Activated CD4-positive, alpha-beta T cell treated with anti-CD3 and anti-CD28 coated beads for 1 hour (primary cell): ENCODE results near the gene RSPRY1.

Experiments used
- DNase-seq: peaks from one replicate; pipeline ENCODE4 v3.0.0-alpha.2; 2020

RSPRY1 gene

GRCh38 chr16:57152096-57153093 is 33.7 kb upstream of the RSPRY1 start:
- DNase-seq: no peak

DNA sequence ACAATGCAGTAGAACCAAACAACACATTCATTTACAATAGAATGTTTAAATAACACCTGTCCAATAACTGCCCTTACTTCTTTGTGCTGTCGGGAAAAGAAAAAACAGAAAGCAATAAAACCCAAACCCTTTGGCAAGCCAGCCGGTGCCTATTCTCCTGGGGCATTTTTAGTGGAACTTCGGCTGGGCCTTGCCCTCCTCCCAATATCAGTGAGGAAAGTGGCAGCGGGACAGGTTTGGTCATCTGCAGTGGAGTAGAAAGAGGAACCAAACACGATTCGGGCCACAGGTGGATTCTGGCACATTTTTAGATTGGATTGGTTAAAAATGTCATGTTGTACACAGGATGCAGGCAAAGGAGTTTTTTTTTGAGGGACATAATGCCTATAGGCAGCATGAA is 32.3 kb upstream of the RSPRY1 start:
- DNase-seq: no peak

DNA sequence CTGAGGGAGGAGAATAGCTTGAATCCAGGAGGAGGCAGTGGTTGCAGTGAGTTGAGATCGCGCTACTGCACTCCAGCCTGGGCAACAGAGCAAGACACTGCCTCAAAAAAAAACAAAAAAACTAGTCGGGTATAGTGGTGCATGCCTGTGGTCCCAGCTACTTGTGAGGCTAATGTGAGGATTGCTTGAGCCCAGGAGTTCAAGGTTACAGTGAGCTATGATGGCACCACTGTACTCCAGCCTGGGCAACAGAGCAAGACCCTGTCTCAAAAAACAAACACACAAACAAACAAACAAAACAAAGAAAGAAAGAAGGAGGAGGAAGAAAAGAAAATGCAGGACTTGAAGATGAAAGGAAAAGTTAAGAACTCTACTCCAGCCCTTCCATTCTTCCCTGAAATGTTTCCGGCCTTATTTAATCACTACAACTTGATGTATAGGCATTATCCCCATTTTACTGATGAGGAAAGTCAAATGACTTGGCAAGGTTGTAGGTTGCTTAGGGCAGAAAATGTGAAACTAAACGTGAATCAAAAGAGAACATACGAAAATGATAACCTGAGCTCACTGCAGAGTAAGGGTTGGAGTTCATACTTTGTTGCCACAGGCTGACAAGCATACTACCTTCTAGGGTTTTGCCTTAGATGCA is 30.3 kb upstream of the RSPRY1 start:
- DNase-seq: no peak

DNA sequence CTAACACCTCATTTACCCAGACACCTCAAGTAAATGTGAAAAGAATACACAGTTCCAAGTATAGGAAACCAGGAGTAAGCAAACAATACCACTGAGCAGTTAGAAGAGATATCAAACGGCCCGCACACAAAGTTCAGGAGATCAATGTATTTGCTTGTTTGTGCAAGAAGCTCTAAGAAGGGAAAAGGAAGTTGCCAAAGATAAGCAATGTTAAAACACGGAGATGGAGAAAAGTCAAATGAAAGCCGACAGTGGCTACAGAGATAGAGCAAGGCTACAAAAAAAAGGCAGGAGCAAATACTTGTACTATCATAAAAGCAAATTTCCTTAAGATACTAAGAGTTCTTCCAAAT is 29.8 kb upstream of the RSPRY1 start:
- no peak for DNase-seq

DNA sequence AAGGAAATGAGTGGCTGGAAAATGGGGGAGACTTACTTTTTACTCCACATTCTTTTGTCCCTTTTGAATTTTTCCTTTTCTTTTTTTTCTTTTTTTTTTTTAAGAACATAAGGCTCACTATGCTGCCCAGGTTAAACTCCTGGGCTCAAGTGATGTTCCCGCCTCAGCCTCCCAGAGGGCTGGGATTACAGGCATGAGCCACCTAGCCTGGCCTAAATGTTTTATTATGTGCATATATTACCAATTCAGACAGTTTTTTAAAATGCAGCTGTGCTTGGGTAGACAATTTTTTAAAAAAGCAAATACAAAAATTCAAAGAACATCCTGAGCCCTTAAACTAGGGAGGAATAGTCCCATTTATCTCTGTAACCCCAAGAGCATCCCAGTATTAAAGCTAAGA is 28.6 kb upstream of the RSPRY1 start:
- DNase-seq: no peak

DNA sequence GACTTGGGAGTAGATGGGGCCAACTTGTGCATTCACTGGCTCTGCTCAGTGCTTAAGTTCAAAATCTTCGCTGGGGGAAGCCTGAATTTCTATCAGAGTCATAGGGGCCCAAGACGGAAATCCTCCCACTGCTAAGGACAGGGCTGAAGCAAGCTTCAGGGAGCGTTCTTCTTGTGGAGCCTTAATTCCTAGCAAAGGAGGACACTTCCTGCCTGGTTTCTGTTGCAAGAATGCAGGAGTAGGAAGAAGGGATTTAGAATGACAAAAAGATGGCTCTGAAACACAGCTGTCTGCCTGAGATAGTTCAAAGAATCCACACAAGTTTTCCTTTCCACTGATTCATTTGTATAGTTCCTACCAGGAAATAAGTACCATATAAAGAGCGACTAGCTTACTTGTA is 26.7 kb upstream of the RSPRY1 start:
- DNase-seq: no peak

DNA sequence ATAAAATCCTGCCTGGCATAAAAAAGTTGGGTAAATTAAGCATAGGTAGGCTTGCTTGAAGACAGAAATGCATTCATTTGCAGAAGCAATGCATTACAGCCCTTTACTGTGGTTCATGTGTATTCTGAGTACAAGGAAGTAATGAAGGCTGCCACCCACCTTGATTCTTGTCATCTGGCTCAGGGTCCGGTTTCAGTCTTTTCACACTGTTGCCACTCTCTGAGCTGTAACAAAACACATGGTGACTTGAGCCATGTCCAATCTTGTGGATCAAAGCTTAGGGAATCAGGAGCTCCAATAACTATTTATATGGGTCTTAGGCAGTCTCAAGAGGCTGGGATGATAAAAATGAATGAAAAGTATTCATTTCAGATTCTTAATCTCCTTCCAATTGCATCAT is 22.3 kb upstream of the RSPRY1 start:
- no peak for DNase-seq

- DNase-seq: no peak
Observed at GRCh38 chr16:57165483-57165882, 20.6 kb upstream of the RSPRY1 start.

- no peak for DNase-seq
Observed at GRCh38 chr16:57165938-57166337, 20.2 kb upstream of the RSPRY1 start.

DNA sequence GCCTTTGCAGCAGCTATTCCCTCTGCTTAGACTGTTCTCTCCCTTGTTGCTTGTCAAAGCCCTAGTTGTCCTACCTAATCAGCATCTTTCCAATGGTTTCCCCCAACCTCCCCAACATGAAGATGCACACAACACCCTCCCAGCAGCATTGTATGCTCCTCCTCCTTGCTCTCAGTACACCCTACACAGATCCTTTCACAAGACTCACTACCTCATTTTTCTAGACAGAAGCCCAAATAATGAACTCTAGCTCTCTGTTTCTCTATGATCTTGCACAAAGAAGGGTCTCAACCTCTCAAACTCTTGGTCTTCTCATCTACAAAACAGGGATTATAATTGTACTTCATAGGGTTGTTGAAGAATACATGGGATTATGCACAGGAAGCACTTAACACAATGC is 19.7 kb upstream of the RSPRY1 start:
- no peak for DNase-seq

GRCh38 chr16:57166951-57167350 is 19.2 kb upstream of the RSPRY1 start:
- DNase-seq: no peak

DNA sequence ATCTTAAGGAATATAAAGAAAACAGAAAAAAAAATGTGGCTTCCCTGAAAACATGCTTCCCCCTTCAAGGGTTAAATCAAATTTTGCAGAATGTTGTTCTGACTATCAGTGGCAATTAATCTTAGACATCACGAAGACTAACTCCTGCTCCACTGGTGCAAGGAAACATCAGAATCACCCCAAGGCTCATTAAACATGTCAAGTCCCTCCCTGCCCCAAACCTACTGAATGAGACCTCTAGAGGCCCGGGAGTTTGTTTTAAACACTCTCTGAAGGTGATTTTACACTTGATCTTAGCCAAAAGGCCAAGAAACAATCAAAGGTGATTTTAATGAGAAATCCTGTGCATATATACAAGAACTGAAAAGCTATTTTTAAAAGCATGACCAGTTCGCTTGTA is 18.6 kb upstream of the RSPRY1 start:
- no peak for DNase-seq

DNA sequence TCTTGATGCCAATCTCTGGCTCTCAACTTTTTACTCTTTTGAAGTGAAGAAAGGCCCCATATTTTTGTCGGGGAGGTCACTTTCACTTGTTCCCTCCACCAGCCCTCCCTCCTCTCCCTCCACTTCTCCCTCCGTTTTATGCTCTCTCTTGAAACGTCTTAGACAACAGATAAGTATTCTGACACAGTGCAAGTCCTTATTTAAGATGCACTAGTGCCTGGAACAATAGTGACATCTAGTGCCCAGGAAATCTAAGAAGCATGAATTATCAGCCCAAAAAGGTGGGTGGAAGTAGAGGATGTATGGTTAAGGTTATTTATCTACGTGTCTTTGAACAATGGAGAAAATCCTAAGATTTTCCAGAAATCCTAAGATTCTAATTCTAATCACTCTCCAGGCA is 18.2 kb upstream of the RSPRY1 start:
- DNase-seq: no peak

GRCh38 chr16:57169327-57169726 is 16.8 kb upstream of the RSPRY1 start:
- DNase-seq: no peak

DNA sequence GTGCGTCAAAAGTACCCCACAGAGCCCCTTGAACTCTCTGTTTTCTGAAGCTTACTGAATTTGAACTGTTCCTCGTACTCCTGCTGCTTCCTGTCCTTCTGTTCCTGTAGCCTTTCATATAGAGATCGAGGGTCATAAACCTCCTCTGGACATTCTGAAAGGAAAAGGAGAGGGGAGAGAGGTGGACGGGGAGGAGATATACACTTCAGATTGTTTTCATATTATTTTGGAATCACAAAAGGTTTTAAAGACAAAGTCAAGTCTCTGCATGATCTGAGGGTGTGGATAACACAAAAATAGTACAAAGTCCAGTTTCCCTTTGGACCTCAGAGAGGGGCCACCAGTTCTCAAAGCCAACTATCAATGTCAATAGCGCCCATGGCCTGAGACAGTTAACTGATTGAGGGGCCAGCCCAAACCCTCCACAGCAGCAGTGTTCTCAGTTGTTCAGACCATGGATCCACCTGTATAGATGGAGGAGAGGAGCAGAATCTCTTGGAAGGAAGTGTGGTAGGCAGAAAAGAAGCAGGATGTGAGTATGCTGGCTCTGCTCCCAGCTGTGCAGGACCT is 13.3 kb upstream of the RSPRY1 start:
- DNase-seq: no peak

DNA sequence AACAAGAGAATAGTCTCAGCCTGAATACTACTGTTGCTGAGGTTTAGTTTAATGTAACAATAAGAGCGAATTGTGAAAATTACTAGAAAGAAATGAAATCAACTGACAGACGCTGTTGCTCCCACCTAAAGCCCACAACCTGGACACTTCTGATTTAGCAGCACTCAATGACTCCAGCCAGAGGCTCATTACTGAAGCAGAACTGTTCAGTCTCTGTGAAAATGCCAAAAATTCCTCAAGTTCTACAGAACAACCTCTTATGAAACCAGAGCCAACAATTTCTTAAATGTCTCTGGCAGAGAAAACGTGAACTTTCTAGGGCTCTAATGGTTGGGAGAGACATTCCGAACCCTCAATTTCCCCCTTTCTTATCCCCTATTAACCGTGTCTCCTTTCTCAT is 10.2 kb upstream of the RSPRY1 start:
- DNase-seq: no peak

GRCh38 chr16:57178196-57178595 is 7.9 kb upstream of the RSPRY1 start:
- DNase-seq: no peak

- DNase-seq: no peak
Observed at GRCh38 chr16:57178793-57179212, 7.3 kb upstream of the RSPRY1 start.

- DNase-seq: no peak
Observed at GRCh38 chr16:57179215-57179828, 6.8 kb upstream of the RSPRY1 start.

DNA sequence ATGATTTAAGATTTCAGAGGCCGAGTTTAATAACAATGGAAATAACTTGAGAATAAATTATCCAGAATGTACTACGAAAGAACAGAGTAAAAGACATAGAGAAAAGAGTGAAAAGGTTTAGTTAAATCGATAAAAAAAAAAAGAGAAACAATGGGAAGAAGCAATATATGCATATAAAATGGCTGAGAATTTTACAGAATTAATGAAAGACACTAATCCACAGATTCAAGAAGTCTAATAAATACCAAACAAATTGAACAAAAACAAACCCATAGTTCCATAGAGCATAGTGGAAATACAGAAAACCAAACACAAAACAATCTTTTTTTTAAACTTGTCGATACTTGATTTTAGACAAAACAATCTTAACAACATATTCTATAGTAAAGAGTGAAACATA is 2.0 kb upstream of the RSPRY1 start:
- DNase-seq: no peak

GRCh38 chr16:57184887-57185445 is 1.2 kb upstream of the RSPRY1 start:
- no peak for DNase-seq

- DNase-seq: no peak
Observed at GRCh38 chr16:57185446-57185944, 634 bp upstream of the RSPRY1 start.
